ENCODE data around the gene LRMDA. TPM values are rescaled to one million over a fixed set of nuclear protein-coding genes. Genes with fewer than 3 reads are reported as not detected.

The LRMDA gene
- total RNA-seq, 2 donors from 2014 or later = 14.4 to 18.0 TPM

DNA sequence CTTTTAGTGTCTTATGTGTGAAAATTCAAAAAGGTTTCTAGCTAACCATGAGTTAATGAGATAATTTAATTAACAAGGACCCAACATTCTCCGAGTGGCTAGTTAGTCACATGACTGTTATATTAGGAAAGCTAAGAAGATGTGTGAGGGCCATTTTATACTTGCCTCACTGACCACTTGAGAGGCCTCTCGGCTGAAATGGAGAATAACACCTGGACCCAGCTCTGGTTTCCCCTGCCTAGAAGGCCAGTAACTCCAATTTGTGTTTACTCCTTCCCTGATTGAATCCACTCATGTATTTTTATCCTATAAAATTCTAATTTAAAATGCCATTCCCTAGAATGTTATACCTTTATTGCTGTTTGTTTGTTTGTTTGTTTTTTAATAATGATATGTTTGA lies 1115.0 kb downstream of the LRMDA start:
- intact Hi-C loops (cut with DNase I) = loop anchor here in 1 of 2 donors (5.0 to 10.0 kb wide), 2 partner anchors 242 to 1149 kb away; no protein-coding TSS in a partner anchor
- no peak for DNase-seq (ENCODE audit: low spot score)

DNA sequence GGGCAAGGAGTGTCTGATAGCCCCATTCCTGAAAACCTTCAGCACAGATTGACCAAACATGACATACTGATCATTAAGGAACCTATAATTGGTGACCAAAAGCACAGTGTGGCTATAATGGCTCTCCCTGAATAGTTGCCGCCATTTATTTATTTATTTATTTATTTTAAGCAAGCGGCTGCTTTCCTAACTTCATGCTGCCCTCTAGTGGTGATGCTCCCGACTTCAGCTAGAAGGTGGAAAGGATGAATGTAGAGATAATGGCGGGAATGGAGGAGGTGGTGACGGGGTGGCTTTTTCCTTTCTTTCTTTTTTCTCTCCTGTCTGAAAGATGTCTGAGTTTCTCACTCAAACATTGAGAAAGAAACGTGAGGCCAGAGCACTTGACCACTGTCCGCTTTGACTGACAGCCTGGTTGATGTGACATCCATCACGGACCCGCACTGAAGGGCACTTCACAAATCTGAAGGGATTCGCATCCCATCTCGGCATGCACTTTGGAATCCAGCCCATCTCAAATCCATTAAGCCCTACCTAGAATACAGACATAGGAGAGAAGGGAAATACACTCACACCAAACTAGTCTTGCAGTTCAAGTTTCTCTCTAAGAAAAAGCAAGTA lies 1116.0 kb downstream of the LRMDA start:
- DNase-seq (ENCODE audit: low spot score) = peak; percentile 88
- intact Hi-C loops (cut with DNase I) = loop anchor here in 1 of 2 donors (5.0 to 10.0 kb wide), 2 partner anchors 243 to 1150 kb away; no protein-coding TSS in a partner anchor

DNA sequence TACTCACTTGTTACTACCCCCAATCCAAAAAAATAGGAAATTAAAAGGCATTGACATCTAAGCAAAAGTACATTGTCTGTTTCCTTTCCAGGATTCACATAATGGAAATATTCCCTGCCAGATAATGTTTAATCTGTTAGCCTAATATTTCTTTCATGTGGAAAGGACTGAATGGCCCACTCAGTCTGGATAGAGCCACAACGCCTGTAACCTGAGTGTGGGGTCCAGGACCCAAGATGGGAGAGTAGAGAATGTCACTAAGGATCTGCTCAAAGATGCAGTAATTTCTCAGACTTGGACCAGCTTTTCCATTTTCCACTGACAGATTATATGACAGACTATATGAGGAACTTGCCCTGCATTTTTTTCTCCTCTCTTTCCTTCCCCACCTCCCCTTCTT lies 1117.3 kb downstream of the LRMDA start:
- no peak for DNase-seq (ENCODE audit: low spot score)
- intact Hi-C loops (cut with DNase I) = loop anchor here in 1 of 2 donors (5.0 to 10.0 kb wide), 2 partner anchors 244 to 1151 kb away; no protein-coding TSS in a partner anchor

DNA sequence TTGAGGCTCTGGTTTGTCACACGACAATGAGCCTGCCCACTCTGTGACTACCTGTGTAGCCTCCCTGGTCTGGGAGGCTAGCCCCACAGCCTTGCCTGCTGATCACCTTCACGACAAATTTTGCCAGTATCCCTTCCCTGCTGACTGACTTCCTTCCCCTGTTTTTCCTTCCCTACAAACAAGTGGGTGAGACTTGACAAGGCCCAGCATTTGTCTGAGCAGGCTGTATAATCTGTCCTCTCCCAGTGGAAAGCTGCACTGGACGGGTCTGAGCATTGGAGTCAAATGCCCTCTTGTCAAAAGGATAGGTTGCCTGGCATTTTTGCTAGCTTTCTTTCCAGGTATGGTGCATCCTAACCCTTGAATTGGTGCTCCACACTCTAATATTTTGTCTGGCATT lies 1117.7 kb downstream of the LRMDA start:
- no peak for DNase-seq (ENCODE audit: low spot score)
- intact Hi-C loops (cut with DNase I) = loop anchor here in 1 of 2 donors (5.0 to 10.0 kb wide), 2 partner anchors 244 to 1152 kb away; no protein-coding TSS in a partner anchor

DNA sequence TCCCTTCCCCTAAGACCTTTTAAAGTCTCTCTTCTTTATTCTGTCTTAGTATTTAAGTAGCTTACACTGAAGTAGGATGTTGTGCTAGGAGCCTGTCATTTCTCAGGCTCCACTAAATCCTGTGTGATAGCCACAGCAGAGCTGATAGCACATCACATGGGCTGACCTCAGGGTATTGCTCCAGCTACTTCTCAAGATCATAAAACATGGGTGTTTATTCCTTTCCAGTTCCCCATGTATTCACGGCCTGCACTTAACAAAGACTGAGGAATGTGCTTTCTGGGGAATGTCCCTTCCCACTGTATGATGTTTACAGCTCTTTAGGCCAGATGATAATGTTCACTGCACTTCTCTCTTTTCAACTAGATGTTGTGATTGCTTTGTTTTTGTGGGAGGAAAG lies 1119.4 kb downstream of the LRMDA start:
- DNase-seq (ENCODE audit: low spot score) = no peak
- intact Hi-C loops (cut with DNase I) = loop anchor here (10.0 kb wide), 1 partner anchor 434 kb away; no protein-coding TSS in a partner anchor

DNA sequence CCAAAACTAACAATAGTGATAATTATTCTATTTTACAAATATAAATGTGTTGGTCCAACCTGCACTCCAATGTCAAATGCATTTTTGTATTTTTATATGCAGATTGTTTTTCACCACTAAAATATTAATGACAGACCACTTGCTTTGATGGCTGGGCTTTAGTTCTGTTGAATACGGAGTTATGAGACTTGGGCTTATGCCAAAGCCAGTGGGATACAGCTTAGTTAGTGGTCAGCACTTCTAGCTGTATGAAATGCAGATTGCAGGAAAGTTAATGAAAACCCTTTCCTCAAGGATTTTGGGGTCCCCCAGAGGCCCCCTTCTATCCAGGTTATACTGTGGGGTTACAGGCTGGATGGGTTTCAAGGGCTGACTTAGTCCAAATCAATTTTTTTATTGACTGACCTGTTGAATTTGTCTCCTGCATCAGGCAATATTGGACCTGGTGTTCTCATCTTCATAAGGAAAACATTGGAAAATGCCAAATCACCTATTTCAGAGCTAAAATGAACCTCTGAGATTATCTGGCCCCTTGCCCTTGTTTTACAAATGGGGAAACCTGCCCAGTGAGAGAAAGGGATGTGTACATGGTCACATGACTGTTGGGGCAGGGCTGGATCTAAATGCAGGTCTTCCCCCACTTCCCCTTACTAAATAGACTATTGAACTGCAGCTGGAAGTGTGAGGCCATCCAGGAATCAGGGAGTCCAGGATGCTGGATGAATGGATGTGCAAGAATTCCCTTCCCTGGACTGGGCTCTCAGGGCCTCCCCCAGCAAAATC lies 1120.9 kb downstream of the LRMDA start:
- intact Hi-C loops (cut with DNase I) = loop anchor here (10.0 kb wide), 1 partner anchor 433 kb away; no protein-coding TSS in a partner anchor
- no peak for DNase-seq (ENCODE audit: low spot score)

DNA sequence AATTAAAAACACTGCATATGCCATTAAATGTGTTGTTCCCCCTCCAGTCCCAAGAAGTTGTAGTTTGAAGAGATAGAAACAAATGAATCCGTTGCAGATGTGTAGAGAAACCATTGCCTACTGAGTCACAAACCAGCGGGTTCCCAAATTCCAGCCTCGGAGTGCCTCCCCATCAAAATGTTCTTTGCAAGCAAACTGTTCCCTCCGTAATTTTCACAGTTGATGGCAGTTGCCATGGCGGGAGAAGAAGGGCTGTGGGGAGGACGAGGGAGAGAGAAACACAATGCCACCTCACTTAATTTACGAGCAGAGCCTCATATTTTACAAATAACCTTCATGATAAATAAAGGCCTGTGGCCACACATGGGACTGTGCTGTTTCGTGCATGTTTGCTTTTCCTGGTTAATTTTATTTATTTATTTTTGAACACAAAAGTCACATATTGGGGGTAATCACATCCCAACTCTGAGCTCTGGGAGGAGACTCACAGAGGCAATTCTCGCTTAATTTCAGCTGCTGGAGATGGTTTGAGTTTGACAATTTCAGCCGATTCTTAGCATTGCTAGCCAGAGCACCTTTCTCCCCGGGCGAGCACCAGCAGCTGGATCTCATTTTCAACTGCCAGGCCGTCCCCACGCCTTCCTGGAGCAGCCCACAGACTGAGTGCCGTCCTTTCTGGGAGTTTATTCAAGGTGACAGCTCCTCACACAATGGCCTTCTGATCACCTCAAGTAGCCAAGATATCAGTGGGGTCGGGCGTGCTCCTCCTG lies 1122.0 kb downstream of the LRMDA start:
- DNase-seq (ENCODE audit: low spot score) = no peak
- intact Hi-C loops (cut with DNase I) = loop anchor here (10.0 kb wide), 1 partner anchor 431 kb away; no protein-coding TSS in a partner anchor

DNA sequence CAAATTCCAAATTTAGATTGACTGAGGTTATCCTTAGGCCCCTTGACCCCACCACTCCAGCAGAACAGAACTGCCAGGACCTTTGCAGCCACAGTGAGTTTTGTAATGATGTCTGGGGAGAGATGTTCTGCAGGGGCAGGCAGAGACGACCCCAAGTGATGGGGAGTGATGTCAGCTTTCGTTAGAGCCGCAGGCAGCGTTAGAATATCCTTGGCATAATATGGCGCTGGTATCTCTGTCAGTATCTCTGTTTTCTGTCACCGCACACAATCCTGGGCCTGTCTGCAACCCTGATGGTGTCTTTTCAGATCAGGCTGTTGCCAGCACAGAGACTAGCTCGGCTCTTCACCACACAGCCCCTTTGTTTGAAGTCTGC lies 1122.6 kb downstream of the LRMDA start:
- no peak for DNase-seq (ENCODE audit: low spot score)
- intact Hi-C loops (cut with DNase I) = loop anchor here (10.0 kb wide), 1 partner anchor 431 kb away; no protein-coding TSS in a partner anchor

DNA sequence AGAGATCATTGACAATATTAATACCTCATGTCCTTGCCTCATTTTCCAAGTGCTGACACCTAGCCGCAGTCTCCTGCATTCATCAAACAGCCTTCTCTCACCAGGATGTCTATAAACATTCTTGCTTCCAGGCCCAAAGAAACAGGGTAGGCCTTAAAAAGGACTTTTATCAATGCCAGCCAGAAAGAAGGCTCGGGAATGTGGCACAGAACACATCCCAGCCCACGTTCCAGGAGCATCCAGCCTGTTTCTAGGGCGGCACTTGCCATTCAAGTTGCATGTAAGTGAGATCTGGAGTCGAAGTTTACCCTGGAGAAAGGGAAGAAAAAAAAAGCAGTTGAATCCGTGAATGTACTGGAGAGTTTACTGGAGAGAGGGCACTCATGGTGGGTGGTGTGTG lies 1123.1 kb downstream of the LRMDA start:
- no peak for DNase-seq (ENCODE audit: low spot score)
- intact Hi-C loops (cut with DNase I) = loop anchor here (10.0 kb wide), 1 partner anchor 430 kb away; no protein-coding TSS in a partner anchor

DNA sequence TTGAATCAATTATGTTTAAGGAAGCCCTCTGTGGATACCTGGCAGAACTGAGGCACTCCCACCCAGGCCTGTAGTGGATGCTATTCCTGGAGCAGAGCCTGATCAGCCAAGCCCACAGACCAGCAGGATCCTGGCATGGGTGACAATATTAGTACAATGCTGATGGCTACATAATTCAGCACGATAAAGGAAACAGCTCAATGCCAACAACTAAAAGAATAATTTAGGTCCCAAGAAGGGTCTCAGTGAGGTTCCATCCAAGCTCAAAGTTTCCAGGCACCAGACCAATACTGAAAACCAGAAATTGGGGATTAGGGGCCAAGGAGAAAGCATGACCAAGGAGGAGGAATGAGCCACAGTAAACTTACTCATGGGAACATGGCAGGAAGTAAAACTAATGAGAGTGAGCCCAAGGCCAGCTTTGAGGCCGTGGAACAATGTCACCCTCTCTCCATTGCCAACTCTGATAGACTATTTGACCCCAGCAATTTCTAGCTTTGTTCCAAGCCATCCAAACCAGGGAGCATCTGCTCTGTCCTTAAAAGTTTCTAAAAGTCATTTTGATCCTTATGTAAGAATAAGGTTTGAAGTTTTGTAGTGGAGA lies 1123.7 kb downstream of the LRMDA start:
- DNase-seq (ENCODE audit: low spot score) = no peak
- intact Hi-C loops (cut with DNase I) = loop anchor here (10.0 kb wide), 1 partner anchor 430 kb away; no protein-coding TSS in a partner anchor

DNA sequence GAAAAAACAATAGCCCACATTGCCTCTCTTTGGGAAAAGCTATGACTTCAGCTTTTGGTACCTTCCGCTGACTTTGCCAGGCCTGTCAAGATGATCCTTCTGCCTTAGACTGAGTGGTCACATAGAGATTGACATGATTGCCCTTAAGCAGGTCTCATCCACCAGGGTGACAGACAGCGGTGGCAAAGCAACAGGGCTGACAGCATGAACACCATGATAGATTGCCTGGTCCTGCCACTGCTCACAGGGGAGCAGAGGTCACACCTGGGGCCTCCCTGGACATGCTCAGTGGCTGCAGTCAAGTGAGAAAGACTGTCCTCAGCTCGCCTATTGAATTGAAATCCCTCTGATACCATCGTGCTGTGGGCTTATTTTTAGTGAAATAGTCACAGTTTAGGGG lies 1125.9 kb downstream of the LRMDA start:
- intact Hi-C loops (cut with DNase I) = loop anchor here (10.0 kb wide), 1 partner anchor 427 kb away; no protein-coding TSS in a partner anchor
- no peak for DNase-seq (ENCODE audit: low spot score)

DNA sequence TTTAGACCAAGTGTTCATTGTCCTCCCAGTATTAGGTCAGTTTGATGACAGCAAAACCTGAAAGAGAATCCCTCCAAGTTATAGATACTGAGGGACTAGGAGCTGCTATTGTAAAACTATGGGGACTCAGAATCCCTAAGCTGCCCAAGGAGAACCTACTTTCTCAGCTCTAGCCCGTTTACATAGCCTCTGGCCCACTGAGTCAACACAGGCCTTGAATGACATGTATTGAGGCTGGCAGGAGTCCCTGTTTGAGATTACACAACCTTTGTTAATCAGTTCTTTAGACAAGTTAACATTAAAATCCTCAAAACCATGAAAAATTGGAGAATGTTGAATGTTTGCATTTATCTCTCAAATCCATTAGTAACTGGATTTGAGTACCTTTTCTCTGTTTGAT lies 1127.2 kb downstream of the LRMDA start:
- intact Hi-C loops (cut with DNase I) = loop anchor here (10.0 kb wide), 1 partner anchor 426 kb away; no protein-coding TSS in a partner anchor
- DNase-seq (ENCODE audit: low spot score) = no peak

DNA sequence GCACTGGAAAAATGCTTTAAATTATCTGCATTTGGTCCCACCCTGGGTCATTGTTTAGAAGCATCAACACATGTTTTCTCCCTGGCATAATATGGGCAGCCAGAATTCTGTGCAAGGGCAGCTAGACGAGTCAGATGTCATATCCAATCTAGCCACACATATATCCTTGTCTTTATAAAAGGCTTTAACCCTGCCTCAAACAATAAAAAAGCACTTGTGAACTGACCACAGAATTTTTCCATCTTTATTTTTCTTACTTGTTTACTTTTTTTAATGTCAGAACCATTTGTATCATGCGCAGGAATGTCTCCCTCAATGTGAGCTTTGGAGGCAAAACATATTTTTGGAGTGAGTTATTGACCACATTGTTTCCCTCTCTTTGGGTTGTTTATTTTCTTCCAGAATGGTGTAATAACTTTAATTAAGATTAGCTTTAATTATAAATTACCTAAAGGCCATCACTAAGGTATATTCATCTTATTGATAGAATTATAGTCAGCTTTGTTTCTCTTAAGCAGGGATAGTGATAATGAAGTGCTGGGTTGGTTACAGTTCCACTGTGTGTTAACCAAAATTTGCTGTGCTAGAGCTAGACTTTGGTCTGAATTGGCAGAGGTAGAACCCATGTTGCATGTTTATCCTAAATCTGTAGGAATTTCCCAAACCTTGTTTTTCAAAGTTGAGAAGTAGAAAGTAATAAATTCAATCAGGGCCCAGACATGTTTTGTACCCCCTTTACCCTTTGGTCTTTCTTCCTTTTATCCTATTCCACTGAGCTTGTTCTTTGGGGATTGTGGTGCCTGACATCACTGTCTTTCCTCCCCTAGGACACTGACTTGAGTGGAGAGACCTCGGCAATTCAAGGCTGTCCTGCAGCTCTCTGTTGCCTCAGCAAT lies 1127.8 kb downstream of the LRMDA start:
- no peak for DNase-seq (ENCODE audit: low spot score)
- intact Hi-C loops (cut with DNase I) = loop anchor here (10.0 kb wide), 1 partner anchor 426 kb away; no protein-coding TSS in a partner anchor

DNA sequence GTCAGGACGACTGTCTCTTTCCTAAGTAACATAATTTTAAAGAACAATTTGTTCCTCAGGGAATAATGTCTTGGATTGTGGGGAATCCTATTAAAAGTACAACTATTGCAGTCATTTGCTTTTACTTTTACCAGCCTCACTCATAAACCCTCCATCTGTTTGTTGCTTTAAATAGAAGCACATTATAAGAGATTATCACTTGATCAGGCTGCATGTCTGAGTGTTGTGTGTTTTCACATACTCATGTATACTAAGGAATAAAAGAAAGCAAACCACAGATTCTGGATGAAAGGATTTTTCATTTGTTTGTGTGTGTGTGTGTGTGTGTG lies 1128.4 kb downstream of the LRMDA start:
- intact Hi-C loops (cut with DNase I) = loop anchor here (10.0 kb wide), 1 partner anchor 425 kb away; no protein-coding TSS in a partner anchor
- no peak for DNase-seq (ENCODE audit: low spot score)

DNA sequence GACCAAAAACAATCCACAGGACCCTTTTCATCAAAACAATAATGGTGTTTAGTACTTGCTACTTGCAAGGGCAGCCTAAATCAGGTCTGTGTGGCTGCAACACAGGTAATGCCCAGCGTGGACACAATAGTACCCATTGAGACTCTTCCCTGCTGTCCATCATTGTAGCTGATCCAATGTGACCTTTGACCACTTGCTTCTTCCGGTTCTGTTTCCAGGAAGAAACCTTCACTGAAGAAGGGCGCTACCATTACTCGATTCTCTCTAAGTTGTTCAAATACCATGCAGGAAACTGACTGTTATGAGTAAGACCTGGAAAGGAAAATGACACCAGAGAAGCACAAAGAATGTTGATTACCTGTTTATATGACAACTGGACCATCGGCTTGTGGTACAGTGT lies 1128.9 kb downstream of the LRMDA start:
- DNase-seq (ENCODE audit: low spot score) = no peak
- intact Hi-C loops (cut with DNase I) = no loop called here

DNA sequence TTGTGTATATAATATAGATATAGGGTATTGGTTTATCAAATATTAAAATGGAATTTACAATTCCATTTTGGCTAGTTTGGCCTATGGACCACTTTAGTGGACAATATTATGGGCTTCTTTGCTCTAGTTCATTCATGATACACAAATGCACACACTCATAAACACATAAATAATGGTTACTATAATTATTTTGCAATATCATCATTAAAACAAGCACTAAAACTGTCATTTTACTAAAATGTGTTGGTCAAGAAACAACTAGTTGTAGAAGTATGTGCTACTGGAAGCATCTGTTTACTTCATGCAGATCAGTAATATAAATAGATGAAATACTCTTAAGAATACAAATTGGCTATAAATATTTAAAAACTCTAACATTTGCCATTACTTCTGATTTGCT lies 1131.9 kb downstream of the LRMDA start:
- intact Hi-C loops (cut with DNase I) = no loop called here
- DNase-seq (ENCODE audit: low spot score) = no peak

DNA sequence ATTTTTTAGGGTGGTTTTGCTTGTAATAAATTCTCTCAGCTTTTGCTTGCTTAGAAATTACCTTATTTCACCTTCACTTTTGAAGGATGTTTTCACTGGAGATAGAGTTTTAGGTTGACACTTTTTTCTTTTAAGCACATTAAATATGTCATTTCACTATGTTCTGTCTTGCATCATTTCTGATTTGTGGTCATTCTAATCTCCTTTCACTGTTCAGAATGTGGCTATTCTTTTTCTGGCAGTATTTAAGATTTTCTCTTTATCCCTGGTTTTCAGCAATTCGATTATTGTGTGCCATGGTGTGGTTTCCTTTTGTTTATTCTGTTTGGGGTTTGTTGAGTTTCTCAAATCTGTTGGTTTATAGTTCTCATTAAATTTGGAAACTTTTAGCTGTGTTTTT lies 1140.6 kb downstream of the LRMDA start:
- intact Hi-C loops (cut with DNase I) = no loop called here
- no peak for DNase-seq (ENCODE audit: low spot score)

Data from posterior vena cava (tissue), 2 donors.